Measurements from ENCODE around the gene ABCC2. TPM values are rescaled to one million over a fixed set of nuclear protein-coding genes. Genes with fewer than 3 reads are reported as not detected.
"Not testable (repeated sequence)": the region's sequence is repeated elsewhere in the genome, so short reads cannot be mapped to it uniquely, and the experiment has no call there.

Gene ABCC2
- total RNA-seq, 1 experiment from 2014 or later, result 1.3 TPM

DNA sequence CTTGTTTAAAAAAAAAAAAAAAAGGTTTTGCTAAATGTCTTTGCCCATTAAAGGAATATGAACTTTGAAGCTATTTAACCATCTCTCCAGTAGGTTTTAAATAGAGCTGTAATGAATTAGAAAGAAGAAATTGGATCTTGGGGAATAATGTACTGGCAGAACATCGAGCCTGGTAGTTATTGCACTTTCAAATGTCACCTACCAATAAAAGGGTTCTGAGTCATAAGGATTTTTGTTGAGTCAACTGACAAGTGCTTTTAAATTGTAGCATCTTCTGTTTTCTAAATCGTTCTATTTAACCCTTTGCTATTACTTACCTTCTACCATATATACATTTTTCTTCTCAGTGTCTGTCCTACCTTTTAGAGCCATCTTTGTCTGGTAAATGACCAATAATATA lies 39.7 kb upstream of the ABCC2 start:
- peaks cover 86% of the 10 kb centered on the region for H3K36me3 ChIP-seq (ENCODE audit: insufficient read depth, low read length, poor library complexity, severe bottlenecking)
- H3K4me3 ChIP-seq (ENCODE audit: low read depth, low read length, poor library complexity, severe bottlenecking), result no peak overlapping the region
- ChIA-PET POLR2A (ENCODE audit: low non-redundant PET) (interaction anchor here (0.5 kb wide), 1 partner anchor 93 kb away, joined by 3 read pairs; no protein-coding TSS in a partner anchor), CTCF (no interaction called here)
- H3K27me3 ChIP-seq (replicated peaks; ENCODE audit: insufficient read depth, low read depth, low read length, poor library complexity), result no peaks in the 10 kb centered on the region
- no peaks in the 10 kb centered on the region for H3K4me1 ChIP-seq (ENCODE audit: insufficient read depth, low read length, poor library complexity, severe bottlenecking)
- H3K9me3 ChIP-seq (ENCODE audit: low read depth, low read length, poor library complexity, severe bottlenecking), result peaks cover 17% of the 10 kb centered on the region
- DNase-seq (ENCODE audit: low spot score), result no peak
- TF ChIP-seq, protein P1, sequence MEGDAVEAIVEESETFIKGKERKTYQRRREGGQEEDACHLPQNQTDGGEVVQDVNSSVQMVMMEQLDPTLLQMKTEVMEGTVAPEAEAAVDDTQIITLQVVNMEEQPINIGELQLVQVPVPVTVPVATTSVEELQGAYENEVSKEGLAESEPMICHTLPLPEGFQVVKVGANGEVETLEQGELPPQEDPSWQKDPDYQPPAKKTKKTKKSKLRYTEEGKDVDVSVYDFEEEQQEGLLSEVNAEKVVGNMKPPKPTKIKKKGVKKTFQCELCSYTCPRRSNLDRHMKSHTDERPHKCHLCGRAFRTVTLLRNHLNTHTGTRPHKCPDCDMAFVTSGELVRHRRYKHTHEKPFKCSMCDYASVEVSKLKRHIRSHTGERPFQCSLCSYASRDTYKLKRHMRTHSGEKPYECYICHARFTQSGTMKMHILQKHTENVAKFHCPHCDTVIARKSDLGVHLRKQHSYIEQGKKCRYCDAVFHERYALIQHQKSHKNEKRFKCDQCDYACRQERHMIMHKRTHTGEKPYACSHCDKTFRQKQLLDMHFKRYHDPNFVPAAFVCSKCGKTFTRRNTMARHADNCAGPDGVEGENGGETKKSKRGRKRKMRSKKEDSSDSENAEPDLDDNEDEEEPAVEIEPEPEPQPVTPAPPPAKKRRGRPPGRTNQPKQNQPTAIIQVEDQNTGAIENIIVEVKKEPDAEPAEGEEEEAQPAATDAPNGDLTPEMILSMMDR (conservative IDR thresholded peaks at IDR 0.05; ENCODE audit: low read depth, low read length), result no peak
- TF ChIP-seq EZH2 (IDR thresholded peaks at IDR 0.05; ENCODE audit: borderline replicate concordance, low read depth, low read length, poor library complexity, severe bottlenecking), result no peak
- intact Hi-C loops (cut with micrococcal nuclease; ENCODE audit: unreplicated experiment), result no loop called here
- no TSS peak for BruUV-seq (replicated peaks)
- H3K27ac ChIP-seq (ENCODE audit: low read depth, low read length, poor library complexity, severe bottlenecking), result no peak overlapping the region

DNA sequence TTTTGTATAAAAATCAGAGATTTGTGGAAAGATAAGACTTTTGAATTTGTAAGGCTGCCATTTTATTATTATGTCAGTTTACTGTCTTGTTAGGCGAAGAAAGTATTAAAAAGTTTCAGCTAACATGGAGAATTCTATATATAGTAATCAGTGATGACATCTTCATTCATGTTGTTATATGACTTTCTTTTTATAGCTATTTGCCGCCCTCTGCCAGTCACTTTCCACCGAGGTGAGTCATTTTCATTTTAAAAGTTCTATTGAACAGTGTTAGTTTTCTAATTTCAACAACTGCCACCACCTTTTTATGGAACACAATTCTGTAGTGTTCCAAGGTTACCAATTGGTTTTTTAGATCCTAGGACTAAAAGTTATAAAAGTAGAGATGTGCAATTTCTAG lies 38.6 kb upstream of the ABCC2 start:
- H3K4me3 ChIP-seq (ENCODE audit: low read depth, low read length, poor library complexity, severe bottlenecking), result no peak overlapping the region
- intact Hi-C loops (cut with micrococcal nuclease; ENCODE audit: unreplicated experiment), result no loop called here
- BruUV-seq (replicated peaks), result no TSS peak
- ChIA-PET CTCF (no interaction called here), POLR2A (ENCODE audit: low non-redundant PET) (no interaction called here)
- no peaks in the 10 kb centered on the region for H3K4me1 ChIP-seq (ENCODE audit: insufficient read depth, low read length, poor library complexity, severe bottlenecking)
- H3K27me3 ChIP-seq (replicated peaks; ENCODE audit: insufficient read depth, low read depth, low read length, poor library complexity), result no peaks in the 10 kb centered on the region
- no peak for TF ChIP-seq EZH2 (IDR thresholded peaks at IDR 0.05; ENCODE audit: borderline replicate concordance, low read depth, low read length, poor library complexity, severe bottlenecking)
- TF ChIP-seq, protein P1 (conservative IDR thresholded peaks at IDR 0.05; ENCODE audit: low read depth, low read length), result no peak
- peaks cover 90% of the 10 kb centered on the region for H3K36me3 ChIP-seq (ENCODE audit: insufficient read depth, low read length, poor library complexity, severe bottlenecking)
- H3K9me3 ChIP-seq (ENCODE audit: low read depth, low read length, poor library complexity, severe bottlenecking), result peaks cover 17% of the 10 kb centered on the region
- no peak for DNase-seq (ENCODE audit: low spot score)
- no peak overlapping the region for H3K27ac ChIP-seq (ENCODE audit: low read depth, low read length, poor library complexity, severe bottlenecking)

DNA sequence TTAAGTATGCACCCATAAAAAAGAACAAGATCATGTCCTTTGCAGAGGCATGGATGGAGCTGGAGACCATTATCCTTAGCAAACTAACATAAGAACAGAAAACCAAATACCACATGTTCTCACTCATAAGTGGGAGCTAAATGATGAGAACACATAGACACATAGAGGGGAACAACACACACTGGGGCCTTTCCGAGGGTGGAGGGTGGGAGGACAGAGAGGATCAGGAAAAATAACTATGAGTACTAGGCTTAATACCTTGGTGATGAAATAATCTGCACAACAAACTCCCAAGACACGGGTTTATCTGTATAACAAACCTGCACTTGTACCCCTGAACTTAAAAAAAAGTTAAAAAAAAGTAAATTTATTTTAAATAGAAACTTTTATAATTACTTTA lies 36.3 kb upstream of the ABCC2 start:
- H3K4me1 ChIP-seq (ENCODE audit: insufficient read depth, low read length, poor library complexity, severe bottlenecking); H3K27ac ChIP-seq (ENCODE audit: low read depth, low read length, poor library complexity, severe bottlenecking); H3K4me3 ChIP-seq (ENCODE audit: low read depth, low read length, poor library complexity, severe bottlenecking); CTCF ChIA-PET; intact Hi-C loops (cut with micrococcal nuclease; ENCODE audit: unreplicated experiment); DNase-seq (ENCODE audit: low spot score); BruUV-seq (replicated peaks); POLR2A ChIA-PET (ENCODE audit: low non-redundant PET); H3K27me3 ChIP-seq (replicated peaks; ENCODE audit: insufficient read depth, low read depth, low read length, poor library complexity); H3K9me3 ChIP-seq (ENCODE audit: low read depth, low read length, poor library complexity, severe bottlenecking): not testable (repeated sequence)
- H3K36me3 ChIP-seq (ENCODE audit: insufficient read depth, low read length, poor library complexity, severe bottlenecking), result peaks cover 86% of the 10 kb centered on the region

DNA sequence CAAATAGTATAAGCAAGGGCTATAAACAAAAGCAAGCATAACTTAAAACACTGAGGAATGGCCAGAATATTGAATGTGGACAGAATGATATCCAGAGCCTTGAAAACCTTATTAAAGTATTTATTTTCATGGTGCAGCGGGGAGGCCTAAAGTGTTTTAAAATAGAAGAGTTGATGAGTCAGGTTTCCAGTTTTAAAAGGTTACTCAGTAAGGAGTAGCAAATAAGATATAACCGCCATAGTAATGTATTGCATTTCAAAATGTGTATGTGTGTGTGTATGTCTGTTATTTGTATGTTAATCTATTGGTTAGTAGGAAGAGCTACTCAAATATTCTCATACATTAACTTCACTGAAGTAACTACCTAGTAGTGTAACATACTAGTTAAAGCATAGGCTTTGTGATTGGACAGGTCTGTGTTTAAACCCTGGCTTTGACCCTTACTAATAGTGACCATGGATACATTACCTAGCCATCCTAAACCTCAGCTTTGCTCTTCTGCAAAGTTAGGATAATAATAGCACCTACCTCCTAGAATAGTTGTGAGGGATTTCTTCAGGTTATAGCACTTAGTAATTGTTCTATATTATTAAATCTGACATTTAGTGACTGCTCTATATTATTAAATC lies 33.5 kb upstream of the ABCC2 start:
- ChIA-PET POLR2A (ENCODE audit: low non-redundant PET) (no interaction called here), CTCF (no interaction called here)
- TF ChIP-seq, protein P1 (conservative IDR thresholded peaks at IDR 0.05; ENCODE audit: low read depth, low read length), result no peak
- no peak for TF ChIP-seq EZH2 (IDR thresholded peaks at IDR 0.05; ENCODE audit: borderline replicate concordance, low read depth, low read length, poor library complexity, severe bottlenecking)
- Histone ChIP-seq H3K4me1 (ENCODE audit: insufficient read depth, low read length, poor library complexity, severe bottlenecking) (no peaks in the 10 kb centered on the region), H3K27ac (ENCODE audit: low read depth, low read length, poor library complexity, severe bottlenecking) (no peak overlapping the region), H3K36me3 (ENCODE audit: insufficient read depth, low read length, poor library complexity, severe bottlenecking) (peaks cover 73% of the 10 kb centered on the region), H3K27me3 (replicated peaks; ENCODE audit: insufficient read depth, low read depth, low read length, poor library complexity) (no peaks in the 10 kb centered on the region), H3K4me3 (ENCODE audit: low read depth, low read length, poor library complexity, severe bottlenecking) (no peak overlapping the region), H3K9me3 (ENCODE audit: low read depth, low read length, poor library complexity, severe bottlenecking) (no peaks in the 10 kb centered on the region)
- DNase-seq (ENCODE audit: low spot score), result no peak
- BruUV-seq (replicated peaks), result no TSS peak
- intact Hi-C loops (cut with micrococcal nuclease; ENCODE audit: unreplicated experiment), result no loop called here

Data from A673 (cell line).